ENCODE measurements around the gene SPTAN1. TPM values are rescaled to one million over a fixed set of nuclear protein-coding genes. Genes with fewer than 3 reads are reported as not detected.

The SPTAN1 gene
- total RNA-seq, 4 donors from 2014 or later, result 223 to 390 (median 286) TPM

DNA sequence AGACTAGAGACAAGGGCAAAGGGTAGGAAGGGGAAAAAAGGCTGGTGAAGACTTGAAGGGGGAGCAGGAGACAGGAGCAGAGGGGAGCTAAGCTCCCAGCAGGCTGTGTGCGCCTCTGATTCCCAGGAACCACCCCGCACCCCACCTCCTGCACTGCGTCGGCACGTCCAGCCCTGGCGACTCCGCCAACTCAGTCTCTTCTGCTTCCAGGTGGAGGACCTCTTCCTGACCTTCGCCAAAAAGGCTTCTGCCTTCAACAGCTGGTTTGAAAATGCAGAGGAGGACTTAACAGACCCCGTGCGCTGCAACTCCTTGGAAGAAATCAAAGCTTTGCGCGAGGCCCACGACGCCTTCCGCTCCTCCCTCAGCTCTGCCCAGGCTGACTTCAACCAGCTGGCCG lies 73.8 kb downstream of the SPTAN1 start:
- TF ChIP-seq EP300 (IDR thresholded peaks at IDR 0.05) (no peak), POLR2A (IDR thresholded peaks at IDR 0.05) (no peak), POLR2AphosphoS5 (IDR thresholded peaks at IDR 0.05) (no peak), CTCF (IDR thresholded peaks at IDR 0.05) (no peak)
- H3K27ac ChIP-seq, result no peak overlapping the region
- ATAC-seq, result no peak
- peaks cover 0 to 100% of the 10 kb centered on the region in 2 donors for H3K36me3 ChIP-seq
- no peaks in the 10 kb centered on the region for H3K9me3 ChIP-seq
- H3K4me3 ChIP-seq, result no peak overlapping the region
- peaks cover 0 to 28% (median 10%) of the 10 kb centered on the region in 3 donors for H3K4me1 ChIP-seq
- WGBS, 2 donors (ENCODE audit: low coverage in 1 of 2), result 82 to 91% methylated on average over 4 to 14 of the region's 16 CpGs
- no peaks in the 10 kb centered on the region for H3K27me3 ChIP-seq

DNA sequence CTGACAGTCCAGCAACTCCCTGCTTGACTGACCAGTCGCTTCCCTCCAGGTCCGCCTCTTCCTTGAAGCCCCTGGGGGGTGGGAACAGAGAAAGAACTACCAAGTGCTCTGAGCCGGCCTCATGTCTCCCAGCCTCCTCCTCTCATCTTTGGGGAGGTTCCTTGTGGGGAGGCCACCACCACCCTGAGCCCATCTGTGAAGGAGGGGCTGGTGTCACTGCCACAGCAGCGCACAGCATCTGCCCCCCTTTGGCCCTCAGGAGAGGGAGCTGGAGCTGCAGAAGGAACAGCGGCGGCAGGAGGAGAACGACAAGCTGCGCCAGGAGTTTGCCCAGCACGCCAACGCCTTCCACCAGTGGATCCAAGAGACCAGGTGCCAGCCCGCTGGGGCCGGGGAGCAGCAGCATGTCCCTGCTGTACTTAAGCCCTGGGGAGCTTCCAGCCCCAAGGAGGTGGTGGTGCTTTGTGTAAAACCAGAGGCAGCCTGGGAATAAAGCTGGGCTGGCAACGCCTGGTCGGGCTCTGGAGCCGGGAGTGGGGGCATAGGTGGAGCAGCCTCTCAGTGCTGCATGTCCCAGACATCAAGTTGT lies 74.8 kb downstream of the SPTAN1 start:
- Histone ChIP-seq H3K36me3 (peaks cover 0 to 100% of the 10 kb centered on the region in 2 donors), H3K9me3 (no peaks in the 10 kb centered on the region), H3K27ac (peak overlapping the region in 2 of 4 donors; percentile 64 to 73), H3K4me1 (peaks cover 0 to 28% (median 10%) of the 10 kb centered on the region in 3 donors), H3K4me3 (no peak overlapping the region), H3K27me3 (no peaks in the 10 kb centered on the region)
- no peak for ATAC-seq
- TF ChIP-seq POLR2AphosphoS5 (IDR thresholded peaks at IDR 0.05) (no peak), CTCF (IDR thresholded peaks at IDR 0.05) (no peak), EP300 (IDR thresholded peaks at IDR 0.05) (no peak), POLR2A (IDR thresholded peaks at IDR 0.05) (no peak)
- 100% methylated on average over 1 of the region's 15 CpGs; no CpG with 5 or more reads in 1 of the 2 donors for WGBS, 2 donors (ENCODE audit: low coverage in 1 of 2)

DNA sequence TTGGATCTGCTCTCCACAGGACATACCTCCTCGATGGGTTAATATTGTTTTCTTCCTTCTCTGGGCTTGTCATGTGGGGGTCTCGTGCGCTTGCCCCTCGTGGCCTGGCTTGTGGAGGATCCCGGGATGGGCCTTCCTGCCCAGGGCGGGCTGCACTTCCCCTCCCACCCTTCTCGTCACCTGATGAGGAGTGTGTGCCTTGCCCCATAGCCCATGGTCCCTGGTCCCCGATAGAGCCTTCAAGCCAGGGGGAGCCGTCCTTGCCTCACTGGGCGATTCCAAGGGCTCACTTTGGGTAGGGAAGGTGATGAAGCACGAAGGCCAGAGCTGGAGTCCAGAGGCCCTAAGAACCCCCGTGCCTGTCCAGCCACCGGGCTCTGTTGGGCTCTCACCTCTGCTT lies 75.5 kb downstream of the SPTAN1 start:
- Histone ChIP-seq H3K27me3 (no peaks in the 10 kb centered on the region), H3K36me3 (peaks cover 0 to 100% of the 10 kb centered on the region in 2 donors), H3K4me1 (peaks cover 0 to 28% (median 10%) of the 10 kb centered on the region in 3 donors), H3K27ac (peak overlapping the region in 3 of 4 donors; percentile 64 to 76 (median 73)), H3K9me3 (no peaks in the 10 kb centered on the region), H3K4me3 (no peak overlapping the region)
- WGBS, 2 donors (ENCODE audit: low coverage in 1 of 2), result 54% methylated on average over 6 of the region's 13 CpGs; no CpG with 5 or more reads in 1 of the 2 donors
- TF ChIP-seq EP300 (IDR thresholded peaks at IDR 0.05) (no peak), POLR2A (IDR thresholded peaks at IDR 0.05) (no peak), POLR2AphosphoS5 (IDR thresholded peaks at IDR 0.05) (no peak), CTCF (IDR thresholded peaks at IDR 0.05) (no peak)
- ATAC-seq, result no peak

DNA sequence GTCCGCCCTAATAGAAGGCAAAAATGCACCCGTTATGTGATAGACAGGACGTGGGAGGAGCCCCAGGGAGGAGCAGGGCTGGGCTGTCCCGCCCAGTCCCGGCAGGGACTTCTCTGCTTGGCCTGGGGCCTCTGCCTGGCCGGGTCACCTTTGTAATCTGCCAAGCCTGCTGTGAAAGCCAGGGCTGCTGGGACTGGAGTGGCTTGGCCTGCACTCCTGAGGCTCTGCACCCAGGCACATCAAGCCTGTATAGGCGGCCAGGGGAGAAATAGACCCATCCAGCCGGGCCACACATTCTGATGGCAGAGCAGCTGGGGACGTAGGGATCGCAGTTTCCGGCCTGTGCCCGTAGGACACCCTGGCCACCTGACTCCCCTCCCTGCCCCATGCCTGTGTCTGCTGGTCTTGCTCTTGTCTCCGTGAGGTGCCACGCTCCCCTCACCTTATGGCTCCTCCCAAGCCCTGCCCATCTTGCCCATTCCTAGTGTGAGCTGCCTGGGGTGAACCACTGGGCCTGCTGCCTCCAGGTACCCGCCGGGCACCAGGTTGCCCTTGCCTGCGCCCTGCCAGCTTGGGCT lies 76.2 kb downstream of the SPTAN1 start:
- Histone ChIP-seq H3K27ac (peak overlapping the region in 3 of 4 donors; percentile 64 to 76 (median 73)), H3K36me3 (peaks cover 0 to 100% of the 10 kb centered on the region in 2 donors), H3K4me3 (no peak overlapping the region), H3K27me3 (no peaks in the 10 kb centered on the region), H3K9me3 (no peaks in the 10 kb centered on the region), H3K4me1 (peaks cover 0 to 28% (median 10%) of the 10 kb centered on the region in 3 donors)
- TF ChIP-seq CTCF (IDR thresholded peaks at IDR 0.05), result no peak
- TF ChIP-seq POLR2AphosphoS5 (IDR thresholded peaks at IDR 0.05), result no peak
- TF ChIP-seq EP300 (IDR thresholded peaks at IDR 0.05), result no peak
- no peak for TF ChIP-seq POLR2A (IDR thresholded peaks at IDR 0.05)
- 40 to 77% methylated on average over 7 to 10 of the region's 17 CpGs for WGBS, 2 donors (ENCODE audit: low coverage in 1 of 2)
- peak; percentile 93 for ATAC-seq

GRCh38 chr9:128629136-128629535 lies 76.7 kb downstream of the SPTAN1 start:
- H3K27me3 ChIP-seq, result no peaks in the 10 kb centered on the region
- H3K4me1 ChIP-seq, result peaks cover 0 to 32% (median 10%) of the 10 kb centered on the region in 3 donors
- peaks cover 0 to 100% of the 10 kb centered on the region in 2 donors for H3K36me3 ChIP-seq
- WGBS, 2 donors (ENCODE audit: low coverage in 1 of 2), result 42 to 76% methylated on average over 2 to 6 of the region's 10 CpGs
- peak overlapping the region in 3 of 4 donors; percentile 64 to 76 (median 73) for H3K27ac ChIP-seq
- ATAC-seq, result no peak
- H3K4me3 ChIP-seq, result no peak overlapping the region
- TF ChIP-seq EP300 (IDR thresholded peaks at IDR 0.05), result no peak
- no peak for TF ChIP-seq POLR2A (IDR thresholded peaks at IDR 0.05)
- TF ChIP-seq CTCF (IDR thresholded peaks at IDR 0.05), result no peak
- TF ChIP-seq POLR2AphosphoS5 (IDR thresholded peaks at IDR 0.05), result no peak
- no peaks in the 10 kb centered on the region for H3K9me3 ChIP-seq

All from gastroesophageal sphincter (tissue), 4 donors.